ENCODE results near the gene COMMD1.
"Not testable (repeated sequence)": the region's sequence is repeated elsewhere in the genome, so short reads cannot be mapped to it uniquely, and the experiment has no call there.

Gene COMMD1

GRCh38 chr2:62114564-62114963 lies 209.1 kb downstream of the COMMD1 start:
- H3K27ac ChIP-seq: no peak overlapping the region
- TF ChIP-seq, protein P1, sequence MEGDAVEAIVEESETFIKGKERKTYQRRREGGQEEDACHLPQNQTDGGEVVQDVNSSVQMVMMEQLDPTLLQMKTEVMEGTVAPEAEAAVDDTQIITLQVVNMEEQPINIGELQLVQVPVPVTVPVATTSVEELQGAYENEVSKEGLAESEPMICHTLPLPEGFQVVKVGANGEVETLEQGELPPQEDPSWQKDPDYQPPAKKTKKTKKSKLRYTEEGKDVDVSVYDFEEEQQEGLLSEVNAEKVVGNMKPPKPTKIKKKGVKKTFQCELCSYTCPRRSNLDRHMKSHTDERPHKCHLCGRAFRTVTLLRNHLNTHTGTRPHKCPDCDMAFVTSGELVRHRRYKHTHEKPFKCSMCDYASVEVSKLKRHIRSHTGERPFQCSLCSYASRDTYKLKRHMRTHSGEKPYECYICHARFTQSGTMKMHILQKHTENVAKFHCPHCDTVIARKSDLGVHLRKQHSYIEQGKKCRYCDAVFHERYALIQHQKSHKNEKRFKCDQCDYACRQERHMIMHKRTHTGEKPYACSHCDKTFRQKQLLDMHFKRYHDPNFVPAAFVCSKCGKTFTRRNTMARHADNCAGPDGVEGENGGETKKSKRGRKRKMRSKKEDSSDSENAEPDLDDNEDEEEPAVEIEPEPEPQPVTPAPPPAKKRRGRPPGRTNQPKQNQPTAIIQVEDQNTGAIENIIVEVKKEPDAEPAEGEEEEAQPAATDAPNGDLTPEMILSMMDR (conservative IDR thresholded peaks at IDR 0.05): no peak

GRCh38 chr2:62116983-62117382 lies 211.5 kb downstream of the COMMD1 start:
- TF ChIP-seq, protein P1 (conservative IDR thresholded peaks at IDR 0.05): no peak
- no peak overlapping the region for H3K27ac ChIP-seq

GRCh38 chr2:62118160-62118559 lies 212.7 kb downstream of the COMMD1 start:
- H3K27ac ChIP-seq: no peak overlapping the region
- TF ChIP-seq, protein P1 (conservative IDR thresholded peaks at IDR 0.05): no peak

GRCh38 chr2:62119311-62119974 lies 214.0 kb downstream of the COMMD1 start:
- TF ChIP-seq, protein P1 (conservative IDR thresholded peaks at IDR 0.05): no peak
- no peak overlapping the region for H3K27ac ChIP-seq

- not testable (repeated sequence) for H3K27ac ChIP-seq
These were observed 220.8 kb downstream of the COMMD1 start for GRCh38 chr2:62126239-62126638.

- TF ChIP-seq, protein P1 (conservative IDR thresholded peaks at IDR 0.05): no peak
- no peak overlapping the region for H3K27ac ChIP-seq
These were observed 227.9 kb downstream of the COMMD1 start for GRCh38 chr2:62133320-62133823.

- TF ChIP-seq, protein P1 (conservative IDR thresholded peaks at IDR 0.05): no peak
- H3K27ac ChIP-seq: no peak overlapping the region
These were observed 231.7 kb downstream of the COMMD1 start for GRCh38 chr2:62136956-62137830.
